Omental fat pad (tissue), 4 donors: ENCODE results near the gene CCL23. TPM values are rescaled to one million over a fixed set of nuclear protein-coding genes. Genes with fewer than 3 reads are reported as not detected.
"Not testable (repeated sequence)": the region's sequence is repeated elsewhere in the genome, so short reads cannot be mapped to it uniquely, and the experiment has no call there.

Source experiments
- ATAC-seq: fragments of 150-250 bp; one replicate; pipeline ENCODE4 v1.9.1; 2016; ENCODE audit warnings: mild to moderate bottlenecking, moderate library complexity; ENCODE audit not compliant: low FRiP score
- DNase-seq: peaks from one replicate; pipeline ENCODE4 v3.0.0-alpha.2; 2019; ENCODE audit warnings: low spot score
- CTCF ChIP-seq, 3 donors: fragments of 450-650 bp; IDR thresholded peaks; one replicate each; pipeline ENCODE4 v1.5.1; 2016 to 2017; ENCODE audit warnings: antibody characterized with exemption in 3 of 3, mild to moderate bottlenecking in 3 of 3, moderate library complexity in 2 of 3
- total RNA-seq, 4 donors: library from RNA; depleted of rRNA; stranded (reverse); fragments of >200 nt; gene quantifications; one replicate each; pipeline ENCODE4 v1.1.0, GENCODE V29; 2016

The CCL23 gene
- total RNA-seq, 4 donors from 2014 or later = 1.5 to 6.6 (median 4.7) TPM

GRCh38 chr17:36027761-36028160, 10.0 kb upstream of the CCL23 start:
- TF ChIP-seq CTCF (IDR thresholded peaks at IDR 0.05) = no peak
- DNase-seq = no peak
- no peak for ATAC-seq

- no peak for ATAC-seq
- no peak for DNase-seq
- no peak for TF ChIP-seq CTCF (IDR thresholded peaks at IDR 0.05)
Measured at GRCh38 chr17:36024106-36024869, 6.5 kb upstream of the CCL23 start.

GRCh38 chr17:36019423-36019822, 1.7 kb upstream of the CCL23 start:
- no peak for DNase-seq
- TF ChIP-seq CTCF (IDR thresholded peaks at IDR 0.05) = no peak
- ATAC-seq = no peak

GRCh38 chr17:36016555-36016954, 1.2 kb downstream of the CCL23 start:
- TF ChIP-seq CTCF (IDR thresholded peaks at IDR 0.05) = no peak
- ATAC-seq = no peak
- no peak for DNase-seq

GRCh38 chr17:36015895-36016294, 1.9 kb downstream of the CCL23 start:
- not testable (repeated sequence) for ATAC-seq, DNase-seq

- ATAC-seq = no peak
- TF ChIP-seq CTCF (IDR thresholded peaks at IDR 0.05) = no peak
- DNase-seq = no peak
Measured at GRCh38 chr17:36014946-36015345, 2.8 kb downstream of the CCL23 start.

- no peak for TF ChIP-seq CTCF (IDR thresholded peaks at IDR 0.05)
- DNase-seq = no peak
- ATAC-seq = no peak
Measured at GRCh38 chr17:36011201-36011600, 6.6 kb downstream of the CCL23 start.
